Effector memory CD8-positive, alpha-beta T cell (primary cell): ENCODE data around the gene TRPM6.

Source experiments
- ATAC-seq: fragments of 150-1000 bp; cut with Tn5 transposase; replicated peaks from 2 replicates; pipeline ENCODE4 v1.10.0; 2021; ENCODE audit warnings: mild to moderate bottlenecking, moderate library complexity
- DNase-seq, 3 experiments: peaks; one replicate each; pipeline ENCODE4 v3.0.0; 2021
- H3K27ac Mint-ChIP-seq, 2 donors: one replicate each; pipeline ENCODE4 v1.8.0; 2022; ENCODE audit warnings: mild to moderate bottlenecking in 2 of 2, mixed read lengths in 2 of 2, moderate library complexity in 2 of 2
- H3K27me3 Mint-ChIP-seq, 2 donors: one replicate each; pipeline ENCODE4 v1.8.0; 2022; ENCODE audit warnings: mixed read lengths in 2 of 2
- H3K36me3 Mint-ChIP-seq: one replicate; pipeline ENCODE4 v1.8.0; 2022; ENCODE audit warnings: mild to moderate bottlenecking, moderate library complexity, mixed read lengths; ENCODE audit not compliant: insufficient read depth
- H3K4me1 Mint-ChIP-seq, 2 donors: one replicate each; pipeline ENCODE4 v1.8.0; 2022; ENCODE audit warnings: low read depth in 2 of 2, mixed read lengths in 2 of 2
- H3K4me3 Mint-ChIP-seq, 2 donors: one replicate each; pipeline ENCODE4 v1.8.0; 2022; ENCODE audit warnings: mild to moderate bottlenecking in 2 of 2, mixed read lengths in 2 of 2, moderate library complexity in 2 of 2
- H3K9me3 Mint-ChIP-seq, 2 donors: one replicate each; pipeline ENCODE4 v1.8.0; 2022; ENCODE audit warnings: mixed read lengths in 2 of 2

Gene TRPM6

GRCh38 chr9:74753650-74754049 lies 134.1 kb downstream of the TRPM6 start:
- ATAC-seq = no peak
- DNase-seq = no peak
- Mint-ChIP-seq H3K36me3 (no peaks in the 10 kb centered on the region), H3K9me3 (no peaks in the 10 kb centered on the region), H3K27ac (no peak overlapping the region), H3K4me3 (no peak overlapping the region), H3K4me1 (no peaks in the 10 kb centered on the region), H3K27me3 (peaks cover 0 to 15% of the 10 kb centered on the region in 2 donors)

GRCh38 chr9:74748966-74749365 lies 138.8 kb downstream of the TRPM6 start:
- Mint-ChIP-seq H3K9me3 (no peaks in the 10 kb centered on the region), H3K27ac (no peak overlapping the region), H3K27me3 (peaks cover 30 to 44% of the 10 kb centered on the region in 2 donors), H3K4me3 (no peak overlapping the region), H3K4me1 (no peaks in the 10 kb centered on the region), H3K36me3 (no peaks in the 10 kb centered on the region)
- ATAC-seq (no peak), DNase-seq (no peak)

GRCh38 chr9:74742792-74743730 lies 144.7 kb downstream of the TRPM6 start:
- Mint-ChIP-seq H3K4me1 (no peaks in the 10 kb centered on the region), H3K9me3 (no peaks in the 10 kb centered on the region), H3K36me3 (no peaks in the 10 kb centered on the region), H3K27ac (no peak overlapping the region), H3K4me3 (no peak overlapping the region), H3K27me3 (peaks cover 47 to 58% of the 10 kb centered on the region in 2 donors)
- ATAC-seq = no peak
- no peak for DNase-seq

GRCh38 chr9:74742191-74742790 lies 145.4 kb downstream of the TRPM6 start:
- Mint-ChIP-seq H3K4me3 (no peak overlapping the region), H3K27me3 (peaks cover 45 to 60% of the 10 kb centered on the region in 2 donors), H3K27ac (no peak overlapping the region), H3K36me3 (no peaks in the 10 kb centered on the region), H3K4me1 (no peaks in the 10 kb centered on the region), H3K9me3 (no peaks in the 10 kb centered on the region)
- DNase-seq = no peak
- ATAC-seq = no peak

GRCh38 chr9:74736646-74737045 lies 151.1 kb downstream of the TRPM6 start:
- H3K4me1 Mint-ChIP-seq = peaks cover 3 to 4% of the 10 kb centered on the region in 2 donors
- H3K9me3 Mint-ChIP-seq = no peaks in the 10 kb centered on the region

GRCh38 chr9:74735761-74736160 lies 152.0 kb downstream of the TRPM6 start:
- H3K27ac Mint-ChIP-seq = no peak overlapping the region
- H3K27me3 Mint-ChIP-seq = peaks cover 6 to 16% of the 10 kb centered on the region in 2 donors
- DNase-seq = no peak
- no peaks in the 10 kb centered on the region for H3K36me3 Mint-ChIP-seq
- ATAC-seq = no peak
- H3K4me3 Mint-ChIP-seq = no peak overlapping the region
- peaks cover 3 to 4% of the 10 kb centered on the region in 2 donors for H3K4me1 Mint-ChIP-seq
- no peaks in the 10 kb centered on the region for H3K9me3 Mint-ChIP-seq

More at GRCh38 chr9:74736646-74737045, 151.1 kb downstream of the TRPM6 start:
- Mint-ChIP-seq H3K4me3 (no peak overlapping the region), H3K27me3 (peaks cover 13 to 24% of the 10 kb centered on the region in 2 donors), H3K36me3 (no peaks in the 10 kb centered on the region), H3K27ac (no peak overlapping the region)
- no peak for DNase-seq
- no peak for ATAC-seq

- H3K9me3 Mint-ChIP-seq = no peaks in the 10 kb centered on the region
- peaks cover 5 to 25% of the 10 kb centered on the region in 2 donors for H3K27me3 Mint-ChIP-seq
- H3K36me3 Mint-ChIP-seq = no peaks in the 10 kb centered on the region
- DNase-seq (no peak), ATAC-seq (no peak)
- no peak overlapping the region for H3K27ac Mint-ChIP-seq
- H3K4me1 Mint-ChIP-seq = no peaks in the 10 kb centered on the region
- H3K4me3 Mint-ChIP-seq = no peak overlapping the region
These were observed 158.5 kb downstream of the TRPM6 start for GRCh38 chr9:74729136-74729695.

GRCh38 chr9:74728176-74728575 lies 159.5 kb downstream of the TRPM6 start:
- DNase-seq = no peak
- H3K9me3 Mint-ChIP-seq = no peaks in the 10 kb centered on the region
- no peak for ATAC-seq
- no peaks in the 10 kb centered on the region for H3K36me3 Mint-ChIP-seq
- H3K27me3 Mint-ChIP-seq = peaks cover 5 to 26% of the 10 kb centered on the region in 2 donors
- no peak overlapping the region for H3K27ac Mint-ChIP-seq
- H3K4me1 Mint-ChIP-seq = no peaks in the 10 kb centered on the region
- H3K4me3 Mint-ChIP-seq = no peak overlapping the region

- DNase-seq (no peak), ATAC-seq (no peak)
- Mint-ChIP-seq H3K27me3 (peaks cover 5 to 26% of the 10 kb centered on the region in 2 donors), H3K4me3 (no peak overlapping the region), H3K9me3 (no peaks in the 10 kb centered on the region), H3K27ac (no peak overlapping the region), H3K4me1 (no peaks in the 10 kb centered on the region), H3K36me3 (no peaks in the 10 kb centered on the region)
These were observed 161.1 kb downstream of the TRPM6 start for GRCh38 chr9:74726581-74726980.

- ATAC-seq (no peak), DNase-seq (no peak)
- Mint-ChIP-seq H3K9me3 (no peaks in the 10 kb centered on the region), H3K4me1 (no peaks in the 10 kb centered on the region), H3K27me3 (peaks cover 13 to 26% of the 10 kb centered on the region in 2 donors), H3K4me3 (no peak overlapping the region), H3K36me3 (no peaks in the 10 kb centered on the region), H3K27ac (no peak overlapping the region)
These were observed 163.4 kb downstream of the TRPM6 start for GRCh38 chr9:74724317-74724716.

GRCh38 chr9:74721696-74722660 lies 165.7 kb downstream of the TRPM6 start:
- ATAC-seq (no peak), DNase-seq (no peak)
- Mint-ChIP-seq H3K4me3 (no peak overlapping the region), H3K27me3 (peaks cover 15 to 27% of the 10 kb centered on the region in 2 donors), H3K36me3 (no peaks in the 10 kb centered on the region), H3K9me3 (no peaks in the 10 kb centered on the region), H3K4me1 (no peaks in the 10 kb centered on the region), H3K27ac (no peak overlapping the region)

GRCh38 chr9:74719306-74719705 lies 168.4 kb downstream of the TRPM6 start:
- Mint-ChIP-seq H3K4me3 (no peak overlapping the region), H3K9me3 (no peaks in the 10 kb centered on the region), H3K27me3 (peaks cover 2 to 29% of the 10 kb centered on the region in 2 donors), H3K27ac (no peak overlapping the region), H3K4me1 (no peaks in the 10 kb centered on the region), H3K36me3 (no peaks in the 10 kb centered on the region)
- DNase-seq (no peak), ATAC-seq (no peak)

- H3K27me3 Mint-ChIP-seq = peaks cover 0 to 29% of the 10 kb centered on the region in 2 donors
- H3K36me3 Mint-ChIP-seq = no peaks in the 10 kb centered on the region
- no peaks in the 10 kb centered on the region for H3K9me3 Mint-ChIP-seq
- no peaks in the 10 kb centered on the region for H3K4me1 Mint-ChIP-seq
- ATAC-seq (no peak), DNase-seq (no peak)
- H3K27ac Mint-ChIP-seq = no peak overlapping the region
- no peak overlapping the region for H3K4me3 Mint-ChIP-seq
These were observed 169.0 kb downstream of the TRPM6 start for GRCh38 chr9:74718709-74719108.
